ENCODE results near the gene ADH5. TPM values are rescaled to one million over a fixed set of nuclear protein-coding genes. Genes with fewer than 3 reads are reported as not detected.

The ADH5 gene
- total and polyA plus RNA-seq, 9 of the 15 experiments (the other 6 are each of a cell fraction or from before 2014, with no cell fraction given) = 115 to 310 (median 200) TPM

- Histone ChIP-seq H2AFZ (ENCODE audit: low read depth, low read length) (no peak overlapping the region), H3K4me3 (no peak overlapping the region), H4K20me1 (replicated peaks; ENCODE audit: control insufficient read depth, insufficient read depth, low read length) (0 out of 2 replicates have a peak, but pooled peaks cover 4% of the 10 kb centered on the region), H3K9me3 (replicated peaks; ENCODE audit: control insufficient read depth, insufficient read depth, low read depth, low read length) (peaks cover 4% of the 10 kb centered on the region; the same call in 1 of the 2 replicates), H3K79me2 (ENCODE audit: control insufficient read depth, insufficient read depth, low read length) (peaks cover 60% of the 10 kb centered on the region), H3K9ac (ENCODE audit: insufficient read depth in 1 of 2, low read depth in 2 of 2, low read length in 2 of 2) (no peak overlapping the region), H3K27me3 (ENCODE audit: control insufficient read depth in 2 of 2, insufficient read depth in 2 of 2, low read length in 2 of 2) (no peaks in the 10 kb centered on the region), H3K4me2 (ENCODE audit: insufficient read depth, low read length) (no peak overlapping the region), H3K4me1 (replicated peaks in 1 of 2; ENCODE audit: control insufficient read depth in 2 of 2, insufficient read depth in 2 of 2, low read length in 2 of 2) (peaks cover 0 to 15% of the 10 kb centered on the region in 2 experiments; a peak in 2 of 5 replicates), H3K9me1 (ENCODE audit: control insufficient read depth, insufficient read depth, low read length) (no peaks in the 10 kb centered on the region), H3K27ac (ENCODE audit: extremely low read depth, low read depth, low read length) (no peak overlapping the region), H3K36me3 (ENCODE audit: control insufficient read depth, insufficient read depth, low read length) (peaks cover 63% of the 10 kb centered on the region)
- no peak for ATAC-seq
- WGBS (ENCODE audit: insufficient coverage, low coverage, missing lambda C conversion rate) = 93% methylated on average over 4 of the region's 4 CpGs
- intact Hi-C loops (cut with micrococcal nuclease) = no loop called here
- TF ChIP-seq CGGBP1 (CRISPR knock-in tag; IDR thresholded peaks at IDR 0.05) (no peak), ZBTB1 (CRISPR knock-in tag; IDR thresholded peaks at IDR 0.05; ENCODE audit: borderline replicate concordance, low read depth) (no peak)
- no peak for DNase-seq (ENCODE audit: extremely low read depth in 1 of 4, low spot score in 3 of 4)
- no peak for FAIRE-seq
- in situ Hi-C loops (cut with MboI) = no loop called here
- ChIA-PET CTCF (ENCODE audit: low intra/inter-chr PET ratio) (no interaction called here), POLR2A (no interaction called here)
- BruUV-seq (replicated peaks) = no TSS peak
Observed at GRCh38 chr4:99033956-99034355, 54.6 kb downstream of the ADH5 start.

GRCh38 chr4:99029852-99030251 is 58.7 kb downstream of the ADH5 start:
- WGBS (ENCODE audit: insufficient coverage, low coverage, missing lambda C conversion rate) = 25% methylated on average over 3 of the region's 3 CpGs
- ChIA-PET POLR2A (interaction anchor here (0.8 to 1.2 kb wide), 2 partner anchors 15 to 30 kb away, joined by 3 to 4 read pairs; no protein-coding TSS in a partner anchor), CTCF (ENCODE audit: low intra/inter-chr PET ratio) (no interaction called here)
- H3K9me3 ChIP-seq (replicated peaks; ENCODE audit: control insufficient read depth, insufficient read depth, low read depth, low read length) = no peaks in the 10 kb centered on the region
- H3K4me2 ChIP-seq (ENCODE audit: insufficient read depth, low read length) = no peak overlapping the region
- FAIRE-seq = no peak
- no peak for ATAC-seq
- intact Hi-C loops (cut with micrococcal nuclease) (no loop called here), in situ Hi-C loops (cut with MboI) (no loop called here)
- peaks cover 0 to 32% of the 10 kb centered on the region in 2 experiments; a peak in 4 of 5 replicates for H3K4me1 ChIP-seq (replicated peaks in 1 of 2; ENCODE audit: control insufficient read depth in 2 of 2, insufficient read depth in 2 of 2, low read length in 2 of 2)
- no peak overlapping the region for H2AFZ ChIP-seq (ENCODE audit: low read depth, low read length)
- H3K9me1 ChIP-seq (ENCODE audit: control insufficient read depth, insufficient read depth, low read length) = no peaks in the 10 kb centered on the region
- peaks cover 8% of the 10 kb centered on the region; the same call in 1 of the 2 replicates for H4K20me1 ChIP-seq (replicated peaks; ENCODE audit: control insufficient read depth, insufficient read depth, low read length)
- no peak overlapping the region for H3K4me3 ChIP-seq
- BruUV-seq (replicated peaks) = no TSS peak
- no peak for TF ChIP-seq PBX2 (CRISPR knock-in tag; IDR thresholded peaks at IDR 0.05; ENCODE audit: low read depth)
- 0 out of 2 replicates have a peak, but pooled peaks have one; percentile 6 for TF ChIP-seq PBX2 (tag; conservative IDR thresholded peaks at IDR 0.05; ENCODE audit: low read depth)
- no peak for TF ChIP-seq MYBL2 (IDR thresholded peaks at IDR 0.05; ENCODE audit: low read depth)
- no peak for TF ChIP-seq MYBL2 (CRISPR knock-in tag; IDR thresholded peaks at IDR 0.05; ENCODE audit: borderline replicate concordance)
- no peak for TF ChIP-seq TSC22D4 (tag; IDR thresholded peaks at IDR 0.05)
- peak; percentile 40 for TF ChIP-seq FOSL1 (tag; conservative IDR thresholded peaks at IDR 0.05)
- TF ChIP-seq NFE2 (IDR thresholded peaks at IDR 0.05; ENCODE audit: low read depth) = peak; percentile 47; the same call in 1 of the 2 replicates
- TF ChIP-seq MEIS2 (IDR thresholded peaks at IDR 0.05; ENCODE audit: partially characterized antibody) = peak; percentile 79
- no peak for TF ChIP-seq ZNF253 (CRISPR knock-in tag; conservative IDR thresholded peaks at IDR 0.05)
- TF ChIP-seq C11orf30 (IDR thresholded peaks at IDR 0.05; ENCODE audit: low read depth) = peak; percentile 43; the same call in 1 of the 2 replicates
- TF ChIP-seq PURB (CRISPR knock-in tag; IDR thresholded peaks at IDR 0.05; ENCODE audit: low read depth) = no peak
- no peak for TF ChIP-seq RAD21 (CRISPR knock-in tag; conservative IDR thresholded peaks at IDR 0.05 in 1 of 2, IDR thresholded peaks at IDR 0.05 in 1 of 2)
- H3K27ac ChIP-seq (ENCODE audit: extremely low read depth, low read depth, low read length) = peak overlapping the region; percentile 18; the same call in 1 of the 3 replicates
- peaks cover 40% of the 10 kb centered on the region for H3K36me3 ChIP-seq (ENCODE audit: control insufficient read depth, insufficient read depth, low read length)
- H3K79me2 ChIP-seq (ENCODE audit: control insufficient read depth, insufficient read depth, low read length) = peaks cover 96% of the 10 kb centered on the region
- no peaks in the 10 kb centered on the region for H3K27me3 ChIP-seq (ENCODE audit: control insufficient read depth in 2 of 2, insufficient read depth in 2 of 2, low read length in 2 of 2)
- no peak overlapping the region for H3K9ac ChIP-seq (ENCODE audit: insufficient read depth in 1 of 2, low read depth in 2 of 2, low read length in 2 of 2)
- DNase-seq (ENCODE audit: extremely low read depth in 1 of 4, low spot score in 3 of 4) = no peak
